GM12801 (cell line): ENCODE results near the gene PLEKHH1.

Source experiments
- TF ChIP-seq, protein P1 (sequence below): IDR thresholded peaks from one replicate; pipeline ENCODE4 v1.5.1; 2011; ENCODE audit warnings: control low read depth; ENCODE audit not compliant: insufficient read length; ENCODE audit errors: extremely low read depth

Gene PLEKHH1

GRCh38 chr14:67532998-67533753 lies at the start of gene PLEKHH1:
PLEKHH1 (plus strand) TSS chr14:67533290; CDS start chr14:67541868, 8,578 bp downstream.
- TF ChIP-seq, protein P1, sequence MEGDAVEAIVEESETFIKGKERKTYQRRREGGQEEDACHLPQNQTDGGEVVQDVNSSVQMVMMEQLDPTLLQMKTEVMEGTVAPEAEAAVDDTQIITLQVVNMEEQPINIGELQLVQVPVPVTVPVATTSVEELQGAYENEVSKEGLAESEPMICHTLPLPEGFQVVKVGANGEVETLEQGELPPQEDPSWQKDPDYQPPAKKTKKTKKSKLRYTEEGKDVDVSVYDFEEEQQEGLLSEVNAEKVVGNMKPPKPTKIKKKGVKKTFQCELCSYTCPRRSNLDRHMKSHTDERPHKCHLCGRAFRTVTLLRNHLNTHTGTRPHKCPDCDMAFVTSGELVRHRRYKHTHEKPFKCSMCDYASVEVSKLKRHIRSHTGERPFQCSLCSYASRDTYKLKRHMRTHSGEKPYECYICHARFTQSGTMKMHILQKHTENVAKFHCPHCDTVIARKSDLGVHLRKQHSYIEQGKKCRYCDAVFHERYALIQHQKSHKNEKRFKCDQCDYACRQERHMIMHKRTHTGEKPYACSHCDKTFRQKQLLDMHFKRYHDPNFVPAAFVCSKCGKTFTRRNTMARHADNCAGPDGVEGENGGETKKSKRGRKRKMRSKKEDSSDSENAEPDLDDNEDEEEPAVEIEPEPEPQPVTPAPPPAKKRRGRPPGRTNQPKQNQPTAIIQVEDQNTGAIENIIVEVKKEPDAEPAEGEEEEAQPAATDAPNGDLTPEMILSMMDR = no peak

DNA sequence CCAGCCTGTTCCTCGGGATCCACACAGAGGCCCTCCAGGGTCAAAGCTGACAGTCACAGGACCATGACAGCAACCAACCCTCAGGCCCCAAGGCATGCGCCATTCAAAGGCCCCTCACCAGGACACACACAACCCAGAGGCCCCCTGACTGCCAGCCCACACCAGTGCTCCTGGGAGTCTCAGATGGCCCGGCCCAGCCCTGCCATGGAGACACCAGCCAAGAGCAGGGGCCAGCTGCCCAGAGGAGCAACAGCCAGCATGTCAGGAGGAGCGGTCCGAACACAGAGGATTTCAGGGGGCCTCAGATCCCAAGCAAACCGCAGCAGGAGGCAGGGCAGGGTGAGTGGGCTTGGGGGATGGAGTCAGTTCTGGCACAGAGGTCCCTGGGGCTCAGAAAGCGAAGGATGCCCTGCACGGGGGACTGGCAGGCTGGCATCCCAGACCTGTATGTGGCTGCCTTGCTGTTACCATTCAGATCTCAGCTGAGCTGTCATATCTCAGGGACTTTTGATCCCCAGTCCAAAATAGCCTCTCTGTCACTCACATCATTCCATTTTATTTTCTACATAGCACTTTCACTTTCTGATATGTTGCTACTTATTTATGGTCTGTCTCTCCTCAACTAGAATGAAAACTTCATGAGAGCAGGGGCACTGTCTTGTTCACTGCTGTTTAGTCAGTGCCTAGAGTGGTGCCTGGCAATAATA lies 49.4 kb upstream of the PLEKHH1 start:
- TF ChIP-seq, protein P1 = no peak

- TF ChIP-seq, protein P1 = no peak
Observed at GRCh38 chr14:67485501-67486095, 47.5 kb upstream of the PLEKHH1 start.

DNA sequence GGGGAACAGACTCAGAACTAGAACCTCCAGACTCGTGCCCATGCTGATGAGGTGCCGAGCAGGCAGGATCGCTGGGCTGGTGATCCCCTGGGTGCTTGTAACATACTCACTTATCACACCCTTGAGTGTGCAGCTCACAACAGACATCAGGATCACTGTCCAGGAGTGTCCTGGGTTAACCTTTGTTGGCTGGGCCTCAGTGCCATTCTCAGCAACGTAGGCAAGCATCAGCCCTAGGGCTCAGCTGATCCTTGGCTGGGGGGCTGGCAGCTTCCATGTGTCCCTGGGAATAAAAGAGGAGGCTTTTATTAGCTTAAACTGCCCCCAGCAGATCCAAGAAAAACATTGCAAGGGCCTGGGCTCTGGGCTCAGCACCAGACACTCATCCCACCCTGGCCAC lies 46.2 kb upstream of the PLEKHH1 start:
- TF ChIP-seq, protein P1 = no peak

- TF ChIP-seq, protein P1 = no peak
Observed at GRCh38 chr14:67487332-67487731, 45.8 kb upstream of the PLEKHH1 start.

GRCh38 chr14:67487937-67488893 lies 44.9 kb upstream of the PLEKHH1 start, which contains the start of gene TMEM229B:
TMEM229B (minus strand) TSS chr14:67488721; CDS start chr14:67473923, 14,798 bp downstream.
- TF ChIP-seq, protein P1 = no peak

- TF ChIP-seq, protein P1 = no peak
Observed at GRCh38 chr14:67490196-67490595, 42.9 kb upstream of the PLEKHH1 start.
